HEK293 (cell line): Measurements from ENCODE around the gene PSMG1.

Experiments used
- BCL11B ChIP-seq: fragments of 450-650 bp; formaldehyde crosslinking; IDR thresholded peaks from 2 replicates; pipeline ENCODE4 v1.5.1; 2016; ENCODE audit warnings: low read depth, missing biosample characterization, missing genetic modification characterization
- BCL6B ChIP-seq: fragments of 450-650 bp; formaldehyde crosslinking; IDR thresholded peaks from 2 replicates; pipeline ENCODE4 v1.5.1; 2017; ENCODE audit warnings: missing biosample characterization, missing genetic modification characterization
- CTCF ChIP-seq: fragments of 450-650 bp; formaldehyde crosslinking; IDR thresholded peaks from 2 replicates; pipeline ENCODE4 v1.5.1; 2016; ENCODE audit warnings: missing biosample characterization, missing genetic modification characterization
- GFI1B ChIP-seq: fragments of 450-650 bp; formaldehyde crosslinking; IDR thresholded peaks from 2 replicates; pipeline ENCODE4 v1.5.1; 2016; ENCODE audit warnings: missing biosample characterization, missing genetic modification characterization
- GLI4 ChIP-seq: fragments of 450-650 bp; formaldehyde crosslinking; IDR thresholded peaks from 2 replicates; pipeline ENCODE4 v1.5.1; 2016; ENCODE audit warnings: missing biosample characterization, missing genetic modification characterization
- HOXC10 ChIP-seq: sonication (generic); formaldehyde crosslinking; IDR thresholded peaks from 2 replicates; pipeline ENCODE4 v1.8.1; 2023; ENCODE audit warnings: mild to moderate bottlenecking, missing genetic modification reagents
- MZF1 ChIP-seq: fragments of 450-650 bp; formaldehyde crosslinking; IDR thresholded peaks from 2 replicates; pipeline ENCODE4 v1.5.1; 2017; ENCODE audit warnings: missing biosample characterization, missing genetic modification characterization, borderline replicate concordance
- OSR2 ChIP-seq: fragments of 450-650 bp; formaldehyde crosslinking; IDR thresholded peaks from 2 replicates; pipeline ENCODE4 v1.5.1; 2016; ENCODE audit warnings: missing biosample characterization, missing genetic modification characterization
- PRDM1 ChIP-seq: fragments of 450-650 bp; formaldehyde crosslinking; IDR thresholded peaks from 2 replicates; pipeline ENCODE4; 2016; ENCODE audit warnings: missing biosample characterization, missing genetic modification characterization
- SP2 ChIP-seq: fragments of 450-650 bp; formaldehyde crosslinking; IDR thresholded peaks from 2 replicates; pipeline ENCODE4 v1.5.1; 2016; ENCODE audit warnings: missing biosample characterization, missing genetic modification characterization
- SP7 ChIP-seq: fragments of 450-650 bp; formaldehyde crosslinking; IDR thresholded peaks from 2 replicates; pipeline ENCODE4 v1.5.1; 2016; ENCODE audit warnings: missing biosample characterization, missing genetic modification characterization
- ZBTB1 ChIP-seq: fragments of 450-650 bp; formaldehyde crosslinking; IDR thresholded peaks from 2 replicates; pipeline ENCODE4 v1.5.1; 2016; ENCODE audit warnings: missing biosample characterization, missing genetic modification characterization
- ZBTB6 ChIP-seq: fragments of 450-650 bp; formaldehyde crosslinking; IDR thresholded peaks from 2 replicates; pipeline ENCODE4 v1.5.1; 2017; ENCODE audit warnings: missing biosample characterization, missing genetic modification characterization
- ZBTB7A ChIP-seq: fragments of 450-650 bp; formaldehyde crosslinking; IDR thresholded peaks from 2 replicates; pipeline ENCODE4 v1.5.1; 2016; ENCODE audit warnings: low read depth, missing biosample characterization, missing genetic modification characterization
- ZFHX2 ChIP-seq: fragments of 450-650 bp; formaldehyde crosslinking; conservative IDR thresholded peaks from 2 replicates; pipeline ENCODE4 v1.5.1; 2016; ENCODE audit warnings: missing biosample characterization, missing genetic modification characterization
- ZNF121 ChIP-seq: fragments of 450-650 bp; formaldehyde crosslinking; IDR thresholded peaks from 2 replicates; pipeline ENCODE4 v1.5.1; 2016; ENCODE audit warnings: missing biosample characterization, missing genetic modification characterization
- ZNF146 ChIP-seq: fragments of 450-650 bp; formaldehyde crosslinking; IDR thresholded peaks from 2 replicates; pipeline ENCODE4 v1.5.1; 2016; ENCODE audit warnings: missing biosample characterization, missing genetic modification characterization
- ZNF155 ChIP-seq: fragments of 450-650 bp; formaldehyde crosslinking; IDR thresholded peaks from 2 replicates; pipeline ENCODE4 v1.5.1; 2016; ENCODE audit warnings: missing biosample characterization, missing genetic modification characterization
- ZNF157 ChIP-seq: fragments of 450-650 bp; formaldehyde crosslinking; IDR thresholded peaks from 2 replicates; pipeline ENCODE4 v1.5.1; 2016; ENCODE audit warnings: missing biosample characterization, missing genetic modification characterization
- ZNF169 ChIP-seq: fragments of 450-650 bp; formaldehyde crosslinking; IDR thresholded peaks from 2 replicates; pipeline ENCODE4 v1.5.1; 2016; ENCODE audit warnings: missing biosample characterization, missing genetic modification characterization
- ZNF175 ChIP-seq: fragments of 450-650 bp; formaldehyde crosslinking; IDR thresholded peaks from 2 replicates; pipeline ENCODE4 v1.5.1; 2016; ENCODE audit warnings: missing biosample characterization, missing genetic modification characterization
- ZNF266 ChIP-seq: fragments of 450-650 bp; formaldehyde crosslinking; IDR thresholded peaks from 2 replicates; pipeline ENCODE4 v1.5.1; 2016; ENCODE audit warnings: missing biosample characterization, missing genetic modification characterization, low read depth
- ZNF280C ChIP-seq: fragments of 450-650 bp; formaldehyde crosslinking; IDR thresholded peaks from 2 replicates; pipeline ENCODE4 v1.5.1; 2016; ENCODE audit warnings: missing biosample characterization, missing genetic modification characterization
- ZNF311 ChIP-seq: fragments of 450-650 bp; formaldehyde crosslinking; IDR thresholded peaks from 2 replicates; pipeline ENCODE4 v1.5.1; 2017; ENCODE audit warnings: missing biosample characterization, missing genetic modification characterization, borderline replicate concordance
- ZNF324 ChIP-seq: fragments of 450-650 bp; formaldehyde crosslinking; IDR thresholded peaks from 2 replicates; pipeline ENCODE4 v1.5.1; 2016; ENCODE audit warnings: missing biosample characterization, missing genetic modification characterization
- ZNF366 ChIP-seq: fragments of 450-650 bp; formaldehyde crosslinking; conservative IDR thresholded peaks from 2 replicates; pipeline ENCODE4 v1.5.1; 2016; ENCODE audit warnings: missing biosample characterization, missing genetic modification characterization
- ZNF391 ChIP-seq: fragments of 450-650 bp; formaldehyde crosslinking; IDR thresholded peaks from 2 replicates; pipeline ENCODE4 v1.5.1; 2016; ENCODE audit warnings: low read depth, missing biosample characterization, missing genetic modification characterization, borderline replicate concordance
- ZNF488 ChIP-seq: fragments of 450-650 bp; formaldehyde crosslinking; IDR thresholded peaks from 2 replicates; pipeline ENCODE4 v1.5.1; 2016; ENCODE audit warnings: missing biosample characterization, missing genetic modification characterization
- ZNF521 ChIP-seq: fragments of 450-650 bp; formaldehyde crosslinking; IDR thresholded peaks from 2 replicates; pipeline ENCODE4 v1.5.1; 2017; ENCODE audit warnings: missing biosample characterization, mild to moderate bottlenecking, missing genetic modification characterization
- ZNF548 ChIP-seq: fragments of 450-650 bp; formaldehyde crosslinking; IDR thresholded peaks from 2 replicates; pipeline ENCODE4 v1.5.1; 2016; ENCODE audit warnings: missing biosample characterization, missing genetic modification characterization
- ZNF558 ChIP-seq: fragments of 450-650 bp; formaldehyde crosslinking; IDR thresholded peaks from 2 replicates; pipeline ENCODE4 v1.5.1; 2016; ENCODE audit warnings: missing biosample characterization, missing genetic modification characterization
- ZNF571 ChIP-seq: fragments of 450-650 bp; formaldehyde crosslinking; IDR thresholded peaks from 2 replicates; pipeline ENCODE4 v1.5.0; 2017; ENCODE audit warnings: missing biosample characterization, missing genetic modification characterization
- ZNF600 ChIP-seq: fragments of 450-650 bp; formaldehyde crosslinking; IDR thresholded peaks from 2 replicates; pipeline ENCODE4 v1.5.1; 2016; ENCODE audit warnings: missing biosample characterization, missing genetic modification characterization
- ZNF654 ChIP-seq: fragments of 450-650 bp; formaldehyde crosslinking; IDR thresholded peaks from 2 replicates; pipeline ENCODE4 v1.5.1; 2016; ENCODE audit warnings: low read depth, missing biosample characterization, missing genetic modification characterization
- ZNF660 ChIP-seq: fragments of 450-650 bp; IDR thresholded peaks from 2 replicates; pipeline ENCODE4 v1.5.1; 2018; ENCODE audit warnings: missing biosample characterization, mild to moderate bottlenecking, missing genetic modification characterization
- ZNF768 ChIP-seq: fragments of 450-650 bp; formaldehyde crosslinking; IDR thresholded peaks from 2 replicates; pipeline ENCODE4 v1.5.1; 2018; ENCODE audit warnings: missing biosample characterization, mild to moderate bottlenecking, missing genetic modification characterization
- ZXDB ChIP-seq: fragments of 450-650 bp; formaldehyde crosslinking; IDR thresholded peaks from 2 replicates; pipeline ENCODE4 v1.5.1; 2016; ENCODE audit warnings: missing biosample characterization, missing genetic modification characterization

Gene PSMG1

GRCh38 chr21:39176271-39176709 is 7.0 kb downstream of the PSMG1 start (continued):
- TF ChIP-seq ZXDB (tag by site-specific recombination) (peak; percentile 70), ZNF548 (tag by site-specific recombination) (no peak), HOXC10 (CRISPR knock-in tag) (no peak), GFI1B (peak; percentile 88), ZNF121 (tag by site-specific recombination) (no peak), ZNF488 (tag by site-specific recombination) (no peak), GLI4 (tag by site-specific recombination) (no peak), CTCF (tag by site-specific recombination) (no peak), ZNF660 (no peak), ZNF366 (tag by site-specific recombination) (peak; percentile 90), MZF1 (tag by site-specific recombination) (no peak), ZNF521 (tag by site-specific recombination) (no peak), ZNF324 (tag by site-specific recombination) (no peak), BCL6B (tag by site-specific recombination) (no peak), ZNF600 (tag by site-specific recombination) (peak; percentile 9; the same call in 1 of the 2 replicates), ZBTB6 (tag by site-specific recombination) (no peak), ZNF768 (tag by site-specific recombination) (no peak), ZNF280C (tag by site-specific recombination) (no peak), ZFHX2 (tag by site-specific recombination) (no peak), ZNF146 (tag by site-specific recombination) (0 out of 2 replicates have a peak, but pooled peaks have one; percentile 26), ZBTB7A (tag by site-specific recombination) (no peak), ZBTB1 (0 out of 2 replicates have a peak, but pooled peaks have one; percentile 40), ZNF157 (no peak), ZNF654 (no peak), ZNF266 (tag by site-specific recombination) (no peak), ZNF155 (tag by site-specific recombination) (no peak), OSR2 (tag by site-specific recombination) (peak; percentile 94), BCL11B (tag by site-specific recombination) (no peak), ZNF558 (tag by site-specific recombination) (no peak), SP2 (tag by site-specific recombination) (no peak), ZNF571 (tag by site-specific recombination) (no peak), ZNF169 (tag by site-specific recombination) (no peak), ZNF391 (tag by site-specific recombination) (0 out of 2 replicates have a peak, but pooled peaks have one; percentile 39), ZNF311 (tag by site-specific recombination) (no peak), SP7 (peak; percentile 77), PRDM1 (no peak), ZNF175 (tag by site-specific recombination) (no peak)
